ENCODE data around the gene RYR2. TPM values are rescaled to one million over a fixed set of nuclear protein-coding genes. Genes with fewer than 3 reads are reported as not detected.

Gene RYR2
- total RNA-seq, 1 experiment from 2014 or later = 3.4 TPM

DNA sequence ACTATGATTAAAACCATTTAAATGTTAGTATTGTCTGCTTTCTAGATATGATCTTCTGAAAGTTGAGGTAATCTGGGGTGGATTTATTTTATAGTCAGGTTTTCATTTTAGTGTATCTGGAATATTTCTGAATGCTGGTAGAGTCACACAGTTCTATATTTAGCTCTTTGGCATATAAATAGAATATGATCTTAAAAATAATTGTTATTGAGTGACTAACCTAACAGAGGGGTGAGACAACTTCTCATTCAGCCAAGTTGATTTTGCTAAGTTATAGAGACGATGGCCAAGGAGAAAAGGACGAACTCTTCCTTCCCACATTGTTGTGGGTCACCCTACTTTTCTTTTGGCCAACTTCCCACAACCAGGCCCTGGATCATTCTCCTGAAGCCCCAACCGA, 30.6 kb upstream of the RYR2 start:
- H3K4ac ChIP-seq (ENCODE audit: low read depth, low read length) = no peak overlapping the region
- H2BK12ac ChIP-seq (ENCODE audit: insufficient read length, low read depth, low read length) = no peak overlapping the region
- no peaks in the 10 kb centered on the region for H4K20me1 ChIP-seq (ENCODE audit: control insufficient read depth, insufficient read depth, insufficient read length)
- no peak overlapping the region for H3K9ac ChIP-seq (ENCODE audit: extremely low read depth, insufficient read length, low read length)
- no peak overlapping the region for H2BK120ac ChIP-seq (ENCODE audit: low read depth, low read length, poor library complexity, severe bottlenecking)
- H2BK15ac ChIP-seq (ENCODE audit: low read depth, low read length) = no peak overlapping the region
- Mint-ChIP-seq H3K4me3 (no peak overlapping the region), H3K27me3 (ENCODE audit: low read depth) (no peaks in the 10 kb centered on the region), H3K4me1 (peaks cover 34 to 44% of the 10 kb centered on the region in 2 experiments), H3K36me3 (ENCODE audit: insufficient read depth in 1 of 3, low read depth in 3 of 3) (peaks cover 0 to 4% (median 3%) of the 10 kb centered on the region in 3 experiments; a peak in 3 of 7 replicates), H3K9me3 (no peaks in the 10 kb centered on the region), H3K27ac (no peak overlapping the region)
- no peak overlapping the region for H3K14ac ChIP-seq (ENCODE audit: insufficient read depth, low read length)
- H3K9me3 ChIP-seq (ENCODE audit: control insufficient read depth, low read depth, low read length) = no peaks in the 10 kb centered on the region
- no peak overlapping the region for H3K4me2 ChIP-seq (ENCODE audit: insufficient read depth, insufficient read length, low read length)
- no peak overlapping the region for H2AK5ac ChIP-seq (ENCODE audit: insufficient read length, low read length)
- TF ChIP-seq, protein P1, sequence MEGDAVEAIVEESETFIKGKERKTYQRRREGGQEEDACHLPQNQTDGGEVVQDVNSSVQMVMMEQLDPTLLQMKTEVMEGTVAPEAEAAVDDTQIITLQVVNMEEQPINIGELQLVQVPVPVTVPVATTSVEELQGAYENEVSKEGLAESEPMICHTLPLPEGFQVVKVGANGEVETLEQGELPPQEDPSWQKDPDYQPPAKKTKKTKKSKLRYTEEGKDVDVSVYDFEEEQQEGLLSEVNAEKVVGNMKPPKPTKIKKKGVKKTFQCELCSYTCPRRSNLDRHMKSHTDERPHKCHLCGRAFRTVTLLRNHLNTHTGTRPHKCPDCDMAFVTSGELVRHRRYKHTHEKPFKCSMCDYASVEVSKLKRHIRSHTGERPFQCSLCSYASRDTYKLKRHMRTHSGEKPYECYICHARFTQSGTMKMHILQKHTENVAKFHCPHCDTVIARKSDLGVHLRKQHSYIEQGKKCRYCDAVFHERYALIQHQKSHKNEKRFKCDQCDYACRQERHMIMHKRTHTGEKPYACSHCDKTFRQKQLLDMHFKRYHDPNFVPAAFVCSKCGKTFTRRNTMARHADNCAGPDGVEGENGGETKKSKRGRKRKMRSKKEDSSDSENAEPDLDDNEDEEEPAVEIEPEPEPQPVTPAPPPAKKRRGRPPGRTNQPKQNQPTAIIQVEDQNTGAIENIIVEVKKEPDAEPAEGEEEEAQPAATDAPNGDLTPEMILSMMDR (conservative IDR thresholded peaks at IDR 0.05) = no peak
- no CpG with 5 or more reads among the region's 3 CpGs for WGBS (ENCODE audit: extremely low coverage, insufficient read length, low lambda C conversion rate)
- no peaks in the 10 kb centered on the region for H3K27me3 ChIP-seq (ENCODE audit: insufficient read depth, low read length)
- no peak overlapping the region for H3K18ac ChIP-seq (ENCODE audit: insufficient read length, low read depth, low read length)
- no peak for DNase-seq
- H4K8ac ChIP-seq (replicated peaks; ENCODE audit: insufficient read length, low read depth, low read length) = no peak overlapping the region
- peaks cover 6% of the 10 kb centered on the region; the same call in 1 of the 2 replicates for H3K4me1 ChIP-seq (ENCODE audit: insufficient read depth, low read length)
- no peak overlapping the region for H3K27ac ChIP-seq (ENCODE audit: insufficient read length, low read depth, low read length)
- no peak overlapping the region for H3T11ph ChIP-seq (ENCODE audit: low read length)
- no peak overlapping the region for H2AFZ ChIP-seq (ENCODE audit: low read length)
- H4K5ac ChIP-seq (ENCODE audit: insufficient read length, low read depth, low read length) = no peak overlapping the region
- no peak overlapping the region for H2BK20ac ChIP-seq (ENCODE audit: low read depth, low read length, poor library complexity, severe bottlenecking)
- H3K56ac ChIP-seq (ENCODE audit: insufficient read length, low read depth, low read length) = no peak overlapping the region
- no peaks in the 10 kb centered on the region for H3K79me1 ChIP-seq (ENCODE audit: insufficient read depth, low read depth, low read length, poor library complexity, severe bottlenecking)
- no peaks in the 10 kb centered on the region for H3K23me2 ChIP-seq (ENCODE audit: insufficient read length, low read depth, low read length, poor library complexity, severe bottlenecking)
- no peak overlapping the region for H2BK5ac ChIP-seq (ENCODE audit: insufficient read length, low read length)
- H3K23ac ChIP-seq (ENCODE audit: insufficient read length, low read depth, low read length) = no peak overlapping the region
- no peak overlapping the region for H4K91ac ChIP-seq (ENCODE audit: insufficient read length, low read depth, low read length)
- no peaks in the 10 kb centered on the region for H3K79me2 ChIP-seq (ENCODE audit: insufficient read depth, low read length)
